HL-60 (cell line): Measurements from ENCODE around the gene ADGRG7.

ENCODE experiments used
- DNase-seq, 2 experiments: peaks; one replicate each; pipeline ENCODE4 v3.0.0-alpha.2; 2010 to 2020; ENCODE audit warnings: low read depth in 1 of 2, low spot score in 1 of 2
- H3K27ac ChIP-seq: fragments of 250-450 bp; sonication (Bioruptor Pico); replicated peaks from 2 replicates; pipeline ENCODE4 v1.5.1; 2020; ENCODE audit warnings: mild to moderate bottlenecking, moderate library complexity
- H3K27me3 ChIP-seq: fragments of 250-450 bp; sonication (Bioruptor Pico); 2 replicates; pipeline ENCODE4 v1.5.1; 2021; ENCODE audit warnings: mild to moderate bottlenecking, moderate library complexity; ENCODE audit not compliant: insufficient read depth, poor library complexity, severe bottlenecking
- H3K4me3 ChIP-seq: replicated peaks from 2 replicates; pipeline ENCODE4 v1.5.1; 2011; ENCODE audit warnings: mild to moderate bottlenecking, control low read depth, low read length; ENCODE audit not compliant: insufficient read depth
- CTCF ChIP-seq: IDR thresholded peaks from one replicate; pipeline ENCODE4 v1.5.1; 2011; ENCODE audit warnings: low read length, control low read depth, inconsistent platforms; ENCODE audit not compliant: insufficient read depth
- GABPA ChIP-seq: IDR thresholded peaks from 2 replicates; pipeline ENCODE4 v1.6.1; 2012; ENCODE audit warnings: low read depth
- POLR2AphosphoS5 ChIP-seq: IDR thresholded peaks from 2 replicates; pipeline ENCODE4 v1.6.1; 2012; ENCODE audit warnings: low read depth
- REST ChIP-seq: IDR thresholded peaks from 2 replicates; pipeline ENCODE4 v1.6.1; 2012; ENCODE audit warnings: low read depth; ENCODE audit not compliant: insufficient replicate concordance
- SPI1 ChIP-seq: IDR thresholded peaks from 2 replicates; pipeline ENCODE4 v1.6.1; 2012; ENCODE audit warnings: low read depth, mild to moderate bottlenecking, borderline replicate concordance

The ADGRG7 gene

GRCh38 chr3:100693225-100693624, 83.8 kb downstream of the ADGRG7 start:
- H3K27ac ChIP-seq: no peak overlapping the region
- no peak overlapping the region for H3K4me3 ChIP-seq
- TF ChIP-seq REST (no peak), CTCF (no peak), POLR2AphosphoS5 (no peak), SPI1 (no peak), GABPA (no peak)
- H3K27me3 ChIP-seq: no peaks in the 10 kb centered on the region
- no peak for DNase-seq

GRCh38 chr3:100695696-100696095, 86.3 kb downstream of the ADGRG7 start:
- H3K27ac ChIP-seq: no peak overlapping the region
- no peak for TF ChIP-seq REST
- TF ChIP-seq SPI1: no peak
- no peak for TF ChIP-seq GABPA
- no peak for TF ChIP-seq CTCF
- TF ChIP-seq POLR2AphosphoS5: no peak
- no peak for DNase-seq

GRCh38 chr3:100696161-100696560, 86.8 kb downstream of the ADGRG7 start:
- H3K27ac ChIP-seq: no peak overlapping the region
- no peak for DNase-seq
- TF ChIP-seq POLR2AphosphoS5 (no peak), GABPA (no peak), REST (no peak), SPI1 (no peak), CTCF (no peak)

More at GRCh38 chr3:100695696-100696095, 86.3 kb downstream of the ADGRG7 start:
- no peaks in the 10 kb centered on the region for H3K27me3 ChIP-seq
- no peak overlapping the region for H3K4me3 ChIP-seq

More at GRCh38 chr3:100696161-100696560, 86.8 kb downstream of the ADGRG7 start:
- Histone ChIP-seq H3K27me3 (no peaks in the 10 kb centered on the region), H3K4me3 (no peak overlapping the region)
